GM19328 (cell line): ENCODE measurements around the gene SIGLEC9.

ENCODE experiments used
- ATAC-seq: cut with Tn5 transposase; IDR thresholded peaks from one replicate; pipeline ENCODE4 v1.9.1; 2021; ENCODE audit warnings: mild to moderate bottlenecking, moderate library complexity; ENCODE audit not compliant: unreplicated experiment

SIGLEC9 gene

GRCh38 chr19:51096473-51097165, 28.1 kb upstream of the SIGLEC9 start:
- no peak for ATAC-seq

- ATAC-seq = no peak
Measured at GRCh38 chr19:51097166-51097738, 27.5 kb upstream of the SIGLEC9 start.

DNA sequence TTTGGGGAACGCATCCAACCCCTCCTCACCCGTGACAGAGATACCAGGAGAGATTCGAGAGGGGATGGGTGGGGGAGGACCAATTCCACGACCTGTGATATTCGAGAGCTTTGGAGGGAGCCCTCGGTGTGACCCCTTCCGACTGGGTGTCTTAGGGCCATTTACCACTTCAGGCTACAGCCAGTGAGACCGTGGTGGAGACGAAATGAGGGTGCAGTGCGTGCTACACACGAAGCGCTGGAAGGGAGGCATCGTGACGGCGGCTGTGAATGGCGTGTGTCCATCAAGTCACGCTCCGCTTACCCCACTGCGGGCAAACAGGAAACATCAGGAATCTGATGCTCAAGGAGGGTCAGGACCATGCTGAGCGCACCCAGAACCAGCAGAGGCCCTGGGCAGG, 26.9 kb upstream of the SIGLEC9 start:
- no peak for ATAC-seq

DNA sequence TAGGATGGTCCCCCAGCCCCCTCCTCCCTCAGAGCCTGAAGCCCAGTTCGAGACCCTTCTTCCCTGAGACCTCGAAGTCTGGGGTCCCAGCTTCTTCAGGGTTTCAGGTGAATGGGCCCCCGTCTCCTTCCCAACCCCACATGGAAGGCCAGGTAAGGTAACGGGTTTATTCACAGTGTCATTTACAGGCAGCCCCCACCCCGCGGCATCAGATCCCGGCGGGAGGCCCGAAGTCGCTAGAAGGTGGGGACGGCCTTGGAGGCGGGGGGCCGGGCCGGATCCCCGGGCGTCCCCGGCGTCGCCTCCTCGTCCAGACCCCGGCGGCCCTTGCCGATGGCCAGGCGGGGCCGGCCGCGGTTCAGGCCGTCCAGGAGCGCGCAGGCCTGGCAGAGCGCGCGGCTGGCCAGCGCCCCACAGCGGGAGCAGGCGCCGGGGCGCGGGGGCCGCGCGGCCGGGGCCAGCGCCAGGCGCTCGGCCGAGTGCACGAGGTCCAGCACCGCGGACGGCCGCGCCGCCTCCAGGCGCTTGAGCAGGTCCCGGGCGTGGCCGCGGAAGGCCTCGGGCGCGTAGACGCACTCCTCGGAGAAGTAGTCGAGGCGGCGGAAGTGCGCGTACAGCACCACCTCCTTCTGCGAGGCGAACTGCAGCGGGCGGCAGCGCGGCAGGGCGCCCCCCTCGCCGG, 26.2 kb upstream of the SIGLEC9 start:
- no peak for ATAC-seq

DNA sequence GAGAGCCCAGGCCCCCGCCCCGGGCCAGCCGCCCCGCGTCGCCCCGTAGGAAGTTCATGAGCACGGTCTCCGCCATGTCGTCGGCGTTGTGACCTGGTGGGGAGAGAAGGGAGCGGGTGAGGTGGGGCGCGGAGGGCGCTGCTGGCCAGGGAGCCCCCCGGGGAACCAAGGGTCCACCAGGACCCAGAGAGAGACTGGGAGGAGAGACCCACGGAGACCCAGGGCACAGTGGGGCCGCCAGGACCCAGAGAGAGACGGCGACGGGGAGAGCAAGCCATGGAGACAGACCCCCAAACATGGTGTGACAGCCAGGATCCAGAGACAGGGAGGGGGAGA, 25.7 kb upstream of the SIGLEC9 start:
- no peak for ATAC-seq

GRCh38 chr19:51100601-51101000, 24.1 kb upstream of the SIGLEC9 start:
- no peak for ATAC-seq

DNA sequence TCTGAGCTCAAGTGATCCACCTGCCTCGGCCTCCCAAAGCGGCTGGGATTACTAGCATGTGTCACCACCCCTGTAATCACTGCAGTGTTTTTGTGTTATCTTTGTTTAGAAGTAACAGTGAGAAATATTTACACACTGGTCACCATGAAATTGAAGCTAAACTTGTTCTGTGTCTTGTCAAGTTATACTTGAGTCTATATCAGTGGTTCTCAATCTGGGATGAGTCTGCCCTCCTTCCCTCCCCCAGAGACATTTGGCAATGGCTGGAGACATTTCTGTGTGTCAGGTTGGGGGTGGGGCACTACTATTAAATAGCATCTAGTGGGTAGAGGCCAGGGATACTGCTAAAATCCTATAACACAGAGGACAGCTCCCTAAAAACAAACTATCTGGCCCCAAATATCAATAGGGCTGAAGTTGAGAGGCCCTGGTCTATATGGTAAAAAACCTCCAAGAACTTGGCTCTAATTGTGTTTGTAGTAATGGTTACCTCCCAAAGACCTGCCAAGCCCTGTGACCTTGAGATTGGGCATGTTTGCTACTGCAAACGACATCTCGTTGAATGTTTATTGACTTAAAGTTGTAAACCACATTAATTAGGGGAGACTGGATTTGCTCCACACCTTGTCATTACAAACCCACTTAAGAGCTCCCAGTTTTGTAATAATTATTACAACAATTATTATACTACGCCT, 23.4 kb upstream of the SIGLEC9 start:
- ATAC-seq = no peak

DNA sequence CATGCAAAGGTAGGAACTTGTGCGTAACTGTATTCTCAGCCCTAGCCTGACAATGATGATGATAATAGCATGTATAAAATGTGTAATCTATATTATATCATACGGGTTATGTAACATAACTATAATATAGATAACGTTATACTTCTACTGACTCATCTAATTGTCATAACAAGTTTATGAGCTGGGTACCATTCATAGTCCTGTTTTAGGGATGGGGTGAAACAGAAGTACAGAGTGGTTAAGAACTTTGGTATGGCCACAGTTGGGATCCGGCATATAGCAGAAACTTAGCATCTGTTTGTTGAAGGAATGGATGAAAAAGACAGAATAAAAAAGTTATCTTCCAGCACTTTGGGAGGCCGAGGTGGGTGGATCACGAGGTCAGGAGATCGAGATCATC, 21.7 kb upstream of the SIGLEC9 start:
- no peak for ATAC-seq

DNA sequence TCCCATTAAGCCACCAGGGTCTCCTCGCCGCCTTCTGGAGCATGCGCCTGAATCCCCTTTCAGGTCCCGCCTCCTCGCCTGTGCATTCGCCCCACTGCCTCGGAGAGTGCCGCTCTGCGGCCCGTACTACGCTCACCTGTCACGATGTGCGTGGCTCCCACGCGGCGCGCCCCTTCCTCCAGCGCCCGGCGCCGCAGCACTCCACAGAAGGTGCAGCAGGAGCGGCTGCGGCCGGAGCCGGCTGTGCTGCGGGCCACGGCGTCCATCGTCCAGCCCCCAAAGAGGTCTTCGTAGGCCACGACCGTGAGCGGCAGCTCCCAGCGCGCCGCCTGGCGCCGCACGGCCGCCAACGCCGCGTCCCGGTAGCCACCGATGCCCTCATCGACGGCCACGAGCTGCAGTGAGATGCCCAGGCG, 20.8 kb upstream of the SIGLEC9 start:
- ATAC-seq = no peak

DNA sequence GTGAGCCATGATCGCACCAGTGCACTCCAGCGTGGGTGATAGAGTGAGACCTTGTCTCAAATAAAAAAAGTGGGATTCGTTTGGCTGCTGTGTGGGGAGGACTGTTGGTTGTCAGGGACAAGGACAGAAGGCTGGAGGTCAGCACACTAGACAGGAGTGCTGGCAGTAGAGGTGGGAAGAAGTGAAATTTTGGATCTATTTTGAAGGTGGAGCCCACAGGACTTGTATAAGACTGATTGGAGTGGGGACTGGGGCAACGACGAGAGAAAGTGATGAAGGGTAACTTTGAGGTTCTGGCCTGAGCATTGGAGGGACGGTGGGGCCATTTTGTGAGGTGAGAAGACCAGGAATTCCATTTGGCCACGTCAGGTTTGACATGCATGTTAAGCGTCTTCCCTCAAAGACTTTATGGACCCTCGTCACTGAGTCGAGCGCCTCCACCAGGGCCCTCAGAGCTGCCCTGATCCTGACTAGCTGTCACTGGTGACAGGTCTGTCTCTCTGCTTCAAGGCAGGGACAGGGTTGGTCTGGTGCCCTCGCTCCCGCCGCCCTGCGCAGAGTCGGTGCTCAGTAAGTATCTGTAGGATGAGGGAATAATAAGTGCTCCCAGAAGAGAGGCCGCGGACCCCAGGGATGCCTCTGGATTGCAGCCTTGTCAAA, 17.2 kb upstream of the SIGLEC9 start:
- no peak for ATAC-seq

DNA sequence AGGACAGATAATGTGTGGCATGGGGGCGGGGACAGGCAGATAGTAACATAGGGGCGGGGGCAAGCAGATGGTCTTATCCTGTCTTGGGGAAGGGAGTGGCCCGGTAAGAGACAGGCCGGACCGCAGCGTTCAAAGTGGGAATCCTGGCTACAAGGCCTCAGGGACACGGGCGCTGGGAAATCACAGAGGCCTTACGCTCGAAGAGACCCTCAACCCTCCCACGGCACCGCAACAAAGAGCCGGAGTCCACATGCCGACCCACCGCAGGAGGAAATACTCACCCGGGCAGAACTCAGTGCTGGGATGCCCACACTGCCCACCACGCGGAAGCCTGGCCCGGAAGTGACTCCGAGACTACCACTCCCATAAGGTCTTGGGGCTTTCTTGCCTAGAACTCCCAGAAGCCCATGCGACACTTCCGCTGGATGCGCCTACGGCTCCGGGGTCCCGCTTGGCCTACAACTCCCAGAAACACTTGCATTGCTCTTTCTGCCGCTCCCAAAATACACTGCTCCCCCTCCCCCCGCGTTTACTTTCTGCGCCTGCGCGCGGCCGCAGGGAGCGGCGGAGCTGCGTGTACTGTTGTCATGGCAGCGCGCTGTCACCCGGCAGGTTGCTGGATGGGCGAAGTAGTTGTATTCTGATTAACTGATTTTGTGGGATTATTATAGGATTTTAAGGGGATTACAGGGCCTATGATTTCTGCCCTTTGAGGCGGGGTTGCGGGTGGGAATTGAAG, 16.5 kb upstream of the SIGLEC9 start, which contains the start of gene CTU1:
CTU1 (minus strand) TSS at position 344 of the 739 bp plus-strand sequence. CDS start 3,840 bp downstream, outside the sequence.
- ATAC-seq = peak; percentile 95

- ATAC-seq = peak; percentile 22
Measured at GRCh38 chr19:51108805-51109146, 15.9 kb upstream of the SIGLEC9 start.

DNA sequence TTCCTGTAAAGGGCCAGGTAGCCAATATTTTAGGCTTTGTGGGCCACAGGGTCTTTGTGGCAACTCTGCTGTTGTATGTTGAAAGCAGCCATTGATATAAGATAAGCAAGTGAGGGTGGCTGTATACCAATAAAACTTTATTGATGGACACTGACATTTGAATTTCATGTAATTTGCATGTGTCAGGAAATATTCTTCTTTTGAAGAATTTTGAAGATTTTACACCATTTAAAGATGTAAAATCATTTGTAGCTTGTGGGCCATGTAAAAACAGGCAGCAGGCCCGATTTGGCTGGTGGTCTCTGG, 14.1 kb upstream of the SIGLEC9 start:
- no peak for ATAC-seq

- ATAC-seq = no peak
Measured at GRCh38 chr19:51111606-51112005, 13.1 kb upstream of the SIGLEC9 start.

- no peak for ATAC-seq
Measured at GRCh38 chr19:51114087-51114729, 10.5 kb upstream of the SIGLEC9 start.

DNA sequence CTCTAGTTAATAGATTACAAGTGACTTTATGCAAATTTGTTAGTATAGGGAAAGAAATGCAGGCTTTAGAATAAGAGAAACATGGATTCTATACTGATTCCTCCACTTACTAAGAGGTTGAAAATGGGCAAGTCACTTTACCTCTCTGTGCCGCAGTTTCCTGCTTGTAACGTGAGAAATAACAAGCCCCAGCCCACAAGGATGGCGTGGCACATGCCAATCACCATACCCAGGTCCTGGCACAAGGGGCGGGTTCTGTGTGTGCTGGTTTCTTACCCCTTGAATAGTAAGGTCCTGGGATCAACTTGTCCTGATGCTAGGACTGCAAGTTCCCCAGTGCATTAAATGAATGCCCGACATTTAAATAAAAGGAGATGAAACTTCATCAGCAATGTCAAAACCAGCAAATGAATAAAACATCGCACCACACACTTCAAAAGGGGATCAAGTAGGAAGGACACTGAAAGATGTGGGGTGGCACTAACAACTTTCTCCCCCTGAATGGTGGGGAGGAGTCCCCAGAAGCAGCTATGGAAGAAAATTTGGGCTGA, 7.9 kb upstream of the SIGLEC9 start:
- no peak for ATAC-seq

DNA sequence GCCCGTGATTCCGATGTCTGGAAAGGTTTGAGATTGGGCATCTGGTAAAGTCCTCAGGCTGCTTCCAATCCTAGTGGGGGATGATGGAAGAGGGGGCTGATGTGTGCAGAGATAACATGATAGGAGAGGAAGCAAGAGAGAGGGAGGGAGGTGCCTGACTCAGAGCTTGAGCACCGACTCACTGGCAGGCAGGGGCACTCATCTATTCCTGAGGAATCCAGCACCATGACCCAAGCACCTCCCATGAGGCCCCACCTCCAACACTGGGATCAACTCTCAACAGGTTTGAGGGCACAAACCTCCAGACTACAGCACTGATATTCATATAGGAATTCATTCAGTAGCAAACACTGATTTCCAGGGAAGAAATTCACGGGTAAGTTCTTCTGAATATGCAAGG, 5.6 kb upstream of the SIGLEC9 start:
- no peak for ATAC-seq

- ATAC-seq = no peak
Measured at GRCh38 chr19:51119611-51120010, 5.1 kb upstream of the SIGLEC9 start.

DNA sequence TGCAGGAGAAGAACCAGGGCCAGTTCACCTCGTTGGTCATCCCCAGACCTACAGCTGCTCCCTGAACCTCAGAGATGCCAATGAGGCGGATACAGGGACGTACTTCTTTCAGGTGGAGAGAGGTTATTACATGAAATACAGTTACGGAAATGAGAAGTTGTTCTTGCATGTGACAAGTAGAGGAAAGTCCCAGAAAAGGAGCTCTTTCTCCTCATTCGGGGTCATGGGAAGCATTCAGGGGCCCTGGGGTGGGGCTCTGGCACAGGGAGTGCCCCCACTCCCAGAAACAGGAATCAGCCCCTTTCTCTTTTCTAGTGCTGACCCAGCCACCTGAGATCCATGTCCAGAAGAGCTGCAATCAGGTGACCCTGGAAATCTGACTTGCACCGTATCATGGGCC, 4.5 kb upstream of the SIGLEC9 start:
- ATAC-seq = no peak

GRCh38 chr19:51121257-51121656, 3.4 kb upstream of the SIGLEC9 start:
- ATAC-seq = no peak
